Esophagus mucosa (tissue), 1 donor: ENCODE results near the gene RAB6B. TPM values are rescaled to one million over a fixed set of nuclear protein-coding genes. Genes with fewer than 3 reads are reported as not detected.
"Not testable (repeated sequence)": the region's sequence is repeated elsewhere in the genome, so short reads cannot be mapped to it uniquely, and the experiment has no call there.

Source experiments
- ATAC-seq: fragments of 200-7000 bp; cut with Tn5 transposase; one replicate; pipeline ENCODE4 v1.9.1; 2020
- total RNA-seq: library from RNA; stranded (reverse); gene quantifications from one replicate; pipeline ENCODE4 v1.2.4, GENCODE V29; 2023
- donor health status: DM: yes; HTN: yes; CAD: no.

Gene RAB6B
- total RNA-seq, 1 donor from 2014 or later = 3.3 TPM

DNA sequence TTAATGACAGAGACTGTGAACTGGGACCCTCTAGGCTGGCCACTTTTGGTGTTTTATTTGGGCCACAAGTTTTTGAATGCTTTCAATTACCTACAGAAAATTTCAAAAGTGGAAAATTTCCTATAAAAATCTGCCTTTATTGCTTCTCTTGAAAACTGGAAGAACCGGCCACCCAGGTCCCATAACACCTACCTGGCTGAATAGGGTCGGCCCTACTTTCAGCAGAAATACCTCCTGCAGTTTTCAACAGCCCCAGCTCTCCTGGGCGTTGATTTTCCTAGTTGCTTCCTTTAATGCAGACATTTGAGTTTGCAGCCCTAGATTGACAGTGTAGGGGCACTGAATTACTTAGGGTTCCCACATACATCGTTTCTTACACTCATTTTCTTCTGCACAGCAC is 90.8 kb downstream of the RAB6B start:
- no peak for ATAC-seq

DNA sequence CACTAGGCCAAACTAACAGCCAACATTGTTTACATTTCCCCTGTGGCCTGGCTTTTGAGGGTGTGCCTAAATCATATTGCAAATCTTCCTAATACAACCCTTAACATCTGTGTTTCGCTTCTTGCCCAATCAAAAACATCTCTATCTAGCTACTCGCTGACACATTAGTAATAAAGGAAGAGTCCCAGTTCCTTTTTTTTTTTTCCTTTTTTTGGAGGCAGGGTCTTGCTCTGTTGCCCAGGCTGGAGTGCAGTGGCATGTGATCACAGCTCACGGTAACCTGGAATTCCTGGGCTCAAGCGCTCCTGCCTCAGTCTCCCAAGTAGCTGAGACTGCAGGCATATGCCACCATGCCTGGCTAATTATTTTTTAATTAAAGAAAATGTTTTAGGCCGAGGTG is 92.2 kb downstream of the RAB6B start:
- ATAC-seq = no peak

DNA sequence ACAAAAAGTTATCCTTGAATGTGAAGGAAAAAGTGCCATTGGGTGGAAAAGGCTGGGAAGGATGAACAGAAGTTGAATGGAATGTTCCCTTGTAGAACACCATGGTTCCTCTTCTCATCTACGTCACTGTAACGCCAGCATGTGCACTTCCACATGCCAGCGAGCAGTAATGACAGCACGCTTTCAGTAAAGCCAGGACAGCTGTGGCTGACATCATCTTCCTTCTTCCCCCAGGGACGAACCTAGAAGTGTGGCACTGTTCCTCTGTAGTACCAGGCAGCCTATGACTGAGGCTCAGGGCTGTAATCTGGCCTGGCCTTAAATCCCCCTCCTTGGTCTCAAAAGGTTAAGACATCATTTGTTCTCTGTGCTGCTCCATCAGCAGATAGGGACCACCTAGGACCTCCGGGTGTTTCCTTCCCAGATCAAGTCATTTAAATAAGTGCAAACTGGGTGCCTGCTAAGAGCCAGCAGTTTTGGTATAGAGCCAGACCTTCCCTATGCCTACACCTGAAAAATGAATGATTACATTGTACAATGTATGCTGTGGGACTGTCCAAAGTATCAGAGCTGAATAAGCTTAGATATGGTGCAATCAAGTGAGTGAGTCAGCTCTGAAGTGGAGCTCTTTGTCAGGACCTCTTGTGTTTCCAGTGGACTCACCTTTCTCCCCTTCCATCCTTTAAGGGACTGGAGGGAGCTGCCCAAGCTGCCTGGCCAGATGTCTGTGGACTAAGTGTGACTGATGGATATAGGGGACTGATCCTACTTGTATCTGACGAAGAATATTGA is 95.7 kb downstream of the RAB6B start:
- peak; percentile 94 for ATAC-seq

DNA sequence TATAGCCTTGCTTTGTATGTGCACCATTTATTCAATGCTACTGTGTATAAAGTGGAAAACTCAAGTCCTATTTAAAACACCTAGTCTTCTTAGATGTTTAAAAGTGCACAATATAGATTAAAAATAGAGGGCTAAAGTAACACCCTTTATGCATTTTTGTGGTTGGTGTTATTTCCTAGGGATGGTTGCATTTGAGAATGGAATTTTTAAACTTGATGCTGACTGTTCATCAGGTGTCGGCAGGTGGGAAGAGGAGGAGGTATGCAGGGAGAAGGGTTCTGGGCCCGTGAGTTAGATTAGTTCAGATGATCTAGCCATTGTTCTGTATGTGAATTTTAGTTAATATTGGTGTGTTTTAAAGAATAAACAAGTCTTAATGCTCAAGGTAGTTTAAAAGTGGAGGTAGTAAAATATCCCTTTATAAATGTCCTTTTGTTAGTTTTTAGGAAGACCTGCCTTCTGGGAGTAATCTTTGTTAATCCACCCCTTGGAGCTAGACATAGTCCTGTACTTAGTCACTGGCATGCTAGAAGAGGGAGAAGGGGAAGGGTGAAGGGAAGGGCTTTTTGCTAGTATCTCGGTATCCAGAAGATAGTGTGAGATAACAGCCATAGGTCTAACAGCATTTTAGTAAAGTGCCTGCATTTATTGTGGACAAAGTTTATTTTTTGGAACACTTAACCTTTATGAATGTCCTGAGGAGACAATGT is 98.1 kb downstream of the RAB6B start:
- ATAC-seq = no peak

DNA sequence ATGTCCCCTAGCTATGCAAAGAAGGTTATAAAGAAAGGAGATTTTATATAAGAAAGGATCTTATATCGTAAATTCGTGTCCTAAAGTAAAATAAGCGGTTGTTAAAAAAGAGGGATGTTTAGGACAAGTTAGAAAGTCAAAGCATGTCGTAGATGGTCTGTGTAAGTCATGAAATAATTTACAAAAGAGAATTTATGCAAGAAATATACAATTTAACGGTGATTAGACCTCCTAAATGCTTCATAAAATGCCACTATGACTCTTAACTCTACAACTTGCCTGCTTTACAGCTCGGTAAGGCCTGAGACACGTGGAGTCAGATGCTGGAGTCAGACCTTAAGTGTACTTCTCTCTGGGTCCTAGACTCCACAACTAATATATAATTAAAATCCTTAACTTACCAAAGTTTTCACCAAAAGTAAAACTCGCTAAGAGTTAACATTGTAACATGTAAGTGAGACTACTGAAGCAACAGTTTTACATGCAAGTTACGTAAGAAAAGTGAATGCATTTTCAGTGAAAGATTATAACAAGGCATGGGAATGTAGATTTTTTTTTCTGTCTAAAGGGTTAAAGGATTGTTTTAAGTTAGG is 103.4 kb downstream of the RAB6B start:
- ATAC-seq = no peak

DNA sequence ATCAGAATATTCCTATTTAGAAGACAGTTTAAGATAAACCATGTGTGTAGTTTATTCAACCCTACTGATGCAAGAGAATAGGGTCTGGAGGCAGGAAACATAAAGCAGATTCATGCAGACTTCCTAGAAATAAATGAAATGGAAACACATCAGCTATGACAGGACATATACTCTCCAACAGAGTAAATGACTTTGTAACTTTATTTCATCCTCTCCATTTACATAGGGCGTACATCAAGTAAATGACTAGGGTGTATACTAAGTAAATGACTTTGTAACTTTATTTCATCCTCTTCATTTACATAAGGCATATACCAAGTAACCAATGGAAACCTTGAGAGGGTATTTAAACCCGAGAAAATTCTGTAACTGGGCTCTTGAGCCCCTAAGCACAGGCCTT is 107.7 kb downstream of the RAB6B start:
- ATAC-seq = no peak

DNA sequence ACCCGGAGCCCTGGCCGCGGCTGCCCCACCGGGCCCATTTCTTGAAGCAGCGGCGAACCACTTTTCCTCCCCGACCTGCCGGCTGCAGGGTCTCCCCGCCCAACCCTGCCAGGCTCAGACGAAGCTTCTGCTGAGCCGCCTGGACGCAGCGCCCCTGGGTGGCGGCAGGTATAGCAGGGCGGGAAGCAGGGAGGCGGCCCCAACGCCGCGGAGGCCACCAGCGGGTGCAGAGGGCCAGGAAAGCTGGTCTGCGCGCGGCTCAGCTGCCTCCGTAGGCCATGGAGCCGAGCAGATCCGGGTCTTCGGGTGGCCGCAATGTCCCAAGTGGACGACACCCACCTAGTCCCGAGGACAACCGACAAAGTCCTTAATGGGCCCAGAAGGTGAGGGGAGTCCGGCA is 111.9 kb downstream of the RAB6B start:
- ATAC-seq = no peak

DNA sequence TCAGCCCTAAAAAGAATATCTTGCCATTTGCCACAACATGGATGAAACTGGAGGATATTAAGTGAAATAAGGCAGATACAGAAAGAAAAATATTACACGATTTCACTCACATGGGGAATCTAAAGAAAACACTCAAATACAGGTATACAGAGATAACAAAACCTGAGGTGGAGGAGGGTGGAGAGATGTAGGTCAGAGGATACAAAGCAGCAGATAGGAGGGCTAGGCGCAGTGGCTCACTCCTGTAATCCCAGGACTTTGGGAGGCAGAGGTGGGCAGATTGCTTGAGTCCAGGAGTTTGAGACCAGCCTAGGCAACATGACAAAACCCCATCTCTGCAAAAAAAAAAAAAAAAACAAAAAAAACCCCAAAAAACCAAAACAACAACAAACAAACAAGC is 113.2 kb downstream of the RAB6B start:
- no peak for ATAC-seq

DNA sequence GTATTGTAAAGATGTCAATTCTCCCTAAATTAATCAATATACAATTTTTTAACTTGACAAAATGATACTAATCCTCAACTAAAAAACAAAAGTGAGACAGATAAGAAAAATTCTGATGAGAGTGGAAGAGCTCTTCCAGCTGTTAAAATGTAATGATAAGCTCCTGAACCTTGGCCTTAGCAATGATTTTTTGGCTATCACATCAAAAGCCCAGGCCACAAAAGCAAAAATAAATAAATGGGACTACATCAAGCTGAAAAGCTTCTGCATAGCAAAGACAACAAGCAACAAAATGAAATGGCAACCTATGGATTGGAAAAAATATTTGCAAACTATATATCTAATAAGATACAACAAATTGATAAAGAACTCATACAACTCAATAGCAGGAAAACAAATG is 114.1 kb downstream of the RAB6B start:
- ATAC-seq = no peak

DNA sequence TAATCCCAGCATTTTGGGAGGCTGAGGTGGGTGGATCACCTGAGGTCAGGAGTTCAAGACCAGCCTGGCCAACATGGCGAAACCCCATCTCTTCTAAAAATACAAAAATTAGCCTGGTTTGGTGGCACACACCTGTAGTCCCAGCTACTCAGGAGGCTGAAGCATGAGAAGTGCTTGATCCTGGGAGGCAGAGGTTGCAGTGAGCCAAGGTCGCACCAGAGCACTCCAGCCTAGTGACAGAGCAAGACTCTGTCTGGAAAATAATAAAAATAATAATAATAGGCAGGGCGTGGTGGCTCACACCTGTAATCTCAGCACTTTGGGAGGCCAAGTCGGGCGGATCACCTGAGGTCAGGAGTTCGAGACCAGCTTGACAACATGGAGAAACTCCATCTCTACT is 114.9 kb downstream of the RAB6B start:
- not testable (repeated sequence) for ATAC-seq

DNA sequence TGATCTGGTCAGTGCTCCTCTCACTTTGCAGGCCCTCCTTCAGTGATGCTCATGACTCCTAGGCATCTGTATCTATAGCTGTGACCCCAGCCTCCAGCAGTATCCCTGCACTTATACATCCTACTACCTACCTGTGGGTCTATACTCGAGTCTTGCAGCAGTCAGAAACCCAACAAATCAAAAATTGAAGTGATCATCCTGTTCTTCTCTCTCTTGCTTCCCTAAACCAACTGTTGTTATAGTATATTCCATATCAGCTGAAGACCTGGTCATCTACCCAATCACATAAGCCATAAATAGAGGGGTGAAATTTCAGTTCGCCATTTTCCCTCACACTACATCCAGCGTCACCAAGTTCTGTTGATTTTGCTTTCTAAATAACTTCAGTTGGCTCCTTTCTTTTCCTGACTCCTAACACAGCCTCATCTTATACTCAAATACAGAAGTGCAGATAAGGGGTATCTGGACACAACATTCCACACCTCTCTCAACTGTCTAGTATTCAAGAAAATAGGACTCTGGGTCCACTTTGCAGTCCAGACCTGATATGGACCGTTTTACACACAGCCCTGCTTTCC is 116.0 kb downstream of the RAB6B start:
- no peak for ATAC-seq

DNA sequence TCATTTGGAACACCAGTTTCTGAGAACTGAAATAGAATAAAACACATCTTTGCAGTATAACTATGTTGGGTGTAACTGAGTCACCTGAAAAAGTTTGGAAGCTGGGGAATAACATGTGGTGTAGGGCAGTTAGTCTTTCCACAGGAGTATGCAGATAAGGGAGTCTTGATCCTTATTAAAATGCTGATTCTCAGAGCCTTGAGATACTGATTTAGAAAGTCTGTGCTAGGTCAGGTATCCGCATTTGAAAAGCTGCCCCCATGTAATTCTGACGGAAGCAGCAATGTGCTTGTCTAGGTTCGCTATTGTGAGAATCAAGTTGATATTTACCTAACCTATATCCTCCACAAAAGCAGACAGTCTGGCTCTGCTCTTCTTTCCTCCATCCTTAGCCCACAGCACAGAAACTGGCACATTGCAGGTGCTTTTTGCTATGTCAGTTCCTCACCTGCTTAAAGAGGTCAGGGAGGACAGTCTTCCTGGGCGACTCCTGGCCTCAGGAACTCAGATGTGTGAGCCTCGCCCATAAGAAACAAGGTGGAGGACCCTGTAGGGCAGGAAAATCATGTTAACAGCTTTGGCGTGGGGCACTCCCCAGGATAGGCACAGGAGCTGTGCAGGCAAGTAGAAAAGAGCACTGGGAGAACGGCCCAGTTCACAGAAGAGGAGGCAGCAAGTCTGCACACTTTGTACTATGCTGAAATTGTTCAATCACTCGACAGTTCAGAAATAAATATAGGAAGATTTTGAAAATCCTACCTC is 117.7 kb downstream of the RAB6B start:
- peak; percentile 99 for ATAC-seq

DNA sequence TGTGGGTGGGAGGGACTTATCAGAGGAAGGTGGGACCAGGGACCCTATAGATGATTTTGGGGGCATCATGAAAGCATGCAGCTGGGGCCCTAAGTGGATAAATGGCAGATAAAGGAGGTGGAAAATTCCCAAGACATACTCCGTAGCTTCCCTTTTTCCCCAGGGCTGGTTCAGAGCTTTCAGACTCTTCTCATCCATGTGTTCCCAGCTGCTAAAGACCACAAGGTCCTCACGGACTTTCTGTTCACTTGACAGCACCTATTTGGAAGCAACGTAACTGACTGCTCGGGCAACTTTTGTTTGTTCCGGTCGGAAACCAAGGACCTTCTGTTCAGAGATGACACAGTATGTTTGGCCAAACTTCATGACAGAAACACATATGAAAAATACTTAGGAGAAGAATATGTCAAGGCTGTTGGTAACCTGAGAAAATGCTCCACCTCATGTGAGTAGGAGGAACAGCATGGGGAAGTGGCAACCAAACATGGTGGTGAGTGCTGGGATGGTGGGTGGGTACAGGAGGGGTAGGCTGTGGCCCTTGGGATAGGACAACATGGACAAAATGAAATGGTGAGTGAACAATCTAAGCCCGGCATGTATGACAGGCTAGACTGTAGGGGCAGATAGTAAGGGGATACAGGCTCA is 118.8 kb downstream of the RAB6B start:
- peak; percentile 43 for ATAC-seq

DNA sequence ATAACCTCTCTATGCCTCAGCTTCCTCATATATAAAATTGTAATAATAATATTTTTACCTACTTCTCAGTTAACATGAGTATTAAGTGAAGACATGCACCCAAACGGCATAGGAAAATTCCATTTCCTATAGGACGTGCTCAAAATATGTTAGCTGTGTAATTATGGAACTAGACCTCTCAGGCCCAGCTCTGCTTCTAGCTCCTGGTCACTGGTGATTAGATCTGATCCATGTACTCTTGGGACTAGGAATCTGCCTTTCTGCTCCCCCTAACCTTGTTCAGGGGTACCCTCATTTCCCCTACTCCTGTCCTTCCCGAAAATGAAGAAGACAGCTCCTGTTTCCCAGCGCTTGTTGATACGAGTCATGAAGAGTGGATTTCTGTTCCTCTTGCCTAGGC is 119.8 kb downstream of the RAB6B start:
- no peak for ATAC-seq

DNA sequence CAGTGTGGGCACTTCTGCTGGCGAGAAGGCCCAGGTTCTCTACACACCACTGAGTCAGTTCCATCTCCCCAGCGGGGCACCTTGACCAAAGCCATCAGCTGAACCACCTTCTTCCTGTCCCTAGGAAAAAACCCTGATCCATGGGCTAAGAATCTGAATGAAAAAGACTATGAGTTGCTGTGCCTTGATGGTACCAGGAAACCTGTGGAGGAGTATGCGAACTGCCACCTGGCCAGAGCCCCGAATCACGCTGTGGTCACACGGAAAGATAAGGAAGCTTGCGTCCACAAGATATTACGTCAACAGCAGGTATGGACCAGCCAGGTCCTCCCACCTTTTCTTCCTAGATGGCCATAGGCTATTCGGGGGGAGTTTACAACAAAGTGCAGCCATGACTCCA is 120.4 kb downstream of the RAB6B start:
- no peak for ATAC-seq

Other genes with a start within 250 kb of the RAB6B start
- 16.7 TPM for gene TOPBP1, start 233.9 kb downstream of the RAB6B start, total RNA-seq
- gene TF, start 149.5 kb downstream of the RAB6B start, total RNA-seq = 63.3 TPM
- gene SRPRB, start 90.1 kb downstream of the RAB6B start, total RNA-seq = 53.0 TPM
- gene SLCO2A1, start 134.0 kb upstream of the RAB6B start, total RNA-seq = 17.6 TPM